Activated CD8-positive, alpha-beta memory T cell treated with anti-CD3 and anti-CD28 coated beads, Interleukin-2, amount 50 U/mL, for 1 hour (primary cell): ENCODE measurements around the gene ENDOV.

Source experiments
- DNase-seq: peaks from one replicate; pipeline ENCODE4 v3.0.0-alpha.2; 2020; ENCODE audit errors: extremely low read depth

The ENDOV gene

GRCh38 chr17:80485846-80486245 lies 70.9 kb downstream of the ENDOV start:
- no peak for DNase-seq

- DNase-seq, result no peak
These were observed 71.7 kb downstream of the ENDOV start for GRCh38 chr17:80486692-80487091.

- DNase-seq, result no peak
These were observed 72.5 kb downstream of the ENDOV start for GRCh38 chr17:80487511-80487910.
